ENCODE measurements around the gene CCDC149.
A peak's percentile ranks its signal among the peaks of the same experiment; 100 is the strongest.

Gene CCDC149

GRCh38 chr4:24809376-24809775 is 103.5 kb downstream of the CCDC149 start:
- H3K36me3 ChIP-seq (ENCODE audit: insufficient read depth, low read length): no peaks in the 10 kb centered on the region
- no peak overlapping the region for H3K4me3 ChIP-seq (ENCODE audit: low read length)

DNA sequence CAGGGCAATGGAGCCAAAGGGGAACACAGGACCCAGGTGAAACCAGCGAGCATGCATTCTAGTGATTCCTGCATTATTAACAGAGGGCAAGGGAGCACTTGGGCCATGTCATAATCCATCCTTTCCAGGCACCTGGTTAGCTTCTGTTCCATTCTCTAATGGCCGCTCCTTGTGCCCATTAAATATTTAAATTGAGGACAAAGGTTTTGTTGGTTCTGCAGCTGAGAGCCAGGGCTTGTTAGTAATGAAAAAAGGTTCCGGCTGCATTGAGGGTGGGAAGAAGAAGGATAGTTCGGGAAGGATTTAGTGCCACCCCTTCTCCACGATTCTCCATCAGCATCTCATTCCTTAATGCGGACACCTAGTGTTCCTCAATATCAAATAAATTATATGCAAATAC is 103.9 kb downstream of the CCDC149 start:
- no peaks in the 10 kb centered on the region for H3K27me3 ChIP-seq (ENCODE audit: control insufficient read depth, insufficient read depth, low read length)
- no peaks in the 10 kb centered on the region for H3K4me1 ChIP-seq (ENCODE audit: control insufficient read depth, insufficient read depth, low read length)
- no peaks in the 10 kb centered on the region for H3K36me3 ChIP-seq (ENCODE audit: insufficient read depth, low read length)
- H3K4me2 ChIP-seq (ENCODE audit: low read length): no peak overlapping the region
- no peak overlapping the region for H3K4me3 ChIP-seq (ENCODE audit: low read length)
- no peak overlapping the region for H3K9ac ChIP-seq (ENCODE audit: low read depth, low read length)
- no peaks in the 10 kb centered on the region for H3K9me3 ChIP-seq (replicated peaks; ENCODE audit: low read length)

More at GRCh38 chr4:24809376-24809775, 103.5 kb downstream of the CCDC149 start:
- no peaks in the 10 kb centered on the region for H3K4me1 ChIP-seq (ENCODE audit: control insufficient read depth, insufficient read depth, low read length)
- H3K9me3 ChIP-seq (replicated peaks; ENCODE audit: low read length): no peaks in the 10 kb centered on the region
- H3K9ac ChIP-seq (ENCODE audit: low read depth, low read length): no peak overlapping the region
- no peaks in the 10 kb centered on the region for H3K27me3 ChIP-seq (ENCODE audit: control insufficient read depth, insufficient read depth, low read length)
- no peak overlapping the region for H3K4me2 ChIP-seq (ENCODE audit: low read length)

DNA sequence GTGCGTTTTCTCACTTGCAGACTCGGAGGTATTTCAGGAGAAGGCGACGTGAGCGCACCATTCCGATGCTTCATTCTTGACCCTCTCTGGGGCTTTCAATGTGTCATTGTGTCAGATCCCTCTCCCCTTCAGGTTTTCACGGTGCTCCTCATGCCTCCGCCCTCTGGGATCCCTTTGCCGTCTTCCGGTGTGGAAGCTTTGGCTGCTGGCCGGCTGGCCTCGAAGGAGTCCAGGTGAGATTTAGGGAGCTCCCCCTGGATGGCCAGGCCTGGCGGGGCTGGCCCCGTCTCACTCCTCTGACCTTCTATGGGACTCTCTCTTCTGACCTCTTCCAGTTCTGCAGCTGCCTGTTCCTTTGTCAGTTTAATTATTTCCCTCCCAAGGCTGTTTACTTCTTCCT is 104.6 kb downstream of the CCDC149 start:
- Histone ChIP-seq H3K4me2 (ENCODE audit: low read length) (no peak overlapping the region), H3K4me3 (ENCODE audit: low read length) (no peak overlapping the region), H3K9me3 (replicated peaks; ENCODE audit: low read length) (no peaks in the 10 kb centered on the region), H3K9ac (ENCODE audit: low read depth, low read length) (no peak overlapping the region), H3K4me1 (ENCODE audit: control insufficient read depth, insufficient read depth, low read length) (no peaks in the 10 kb centered on the region), H3K36me3 (ENCODE audit: insufficient read depth, low read length) (no peaks in the 10 kb centered on the region), H3K27me3 (ENCODE audit: control insufficient read depth, insufficient read depth, low read length) (peaks cover 5% of the 10 kb centered on the region)

GRCh38 chr4:24807611-24808010 is 105.2 kb downstream of the CCDC149 start:
- Histone ChIP-seq H3K27me3 (ENCODE audit: control insufficient read depth, insufficient read depth, low read length) (peaks cover 8% of the 10 kb centered on the region), H3K36me3 (ENCODE audit: insufficient read depth, low read length) (no peaks in the 10 kb centered on the region), H3K4me3 (ENCODE audit: low read length) (no peak overlapping the region), H3K9ac (ENCODE audit: low read depth, low read length) (no peak overlapping the region), H3K9me3 (replicated peaks; ENCODE audit: low read length) (no peaks in the 10 kb centered on the region), H3K4me1 (ENCODE audit: control insufficient read depth, insufficient read depth, low read length) (no peaks in the 10 kb centered on the region), H3K4me2 (ENCODE audit: low read length) (no peak overlapping the region)

DNA sequence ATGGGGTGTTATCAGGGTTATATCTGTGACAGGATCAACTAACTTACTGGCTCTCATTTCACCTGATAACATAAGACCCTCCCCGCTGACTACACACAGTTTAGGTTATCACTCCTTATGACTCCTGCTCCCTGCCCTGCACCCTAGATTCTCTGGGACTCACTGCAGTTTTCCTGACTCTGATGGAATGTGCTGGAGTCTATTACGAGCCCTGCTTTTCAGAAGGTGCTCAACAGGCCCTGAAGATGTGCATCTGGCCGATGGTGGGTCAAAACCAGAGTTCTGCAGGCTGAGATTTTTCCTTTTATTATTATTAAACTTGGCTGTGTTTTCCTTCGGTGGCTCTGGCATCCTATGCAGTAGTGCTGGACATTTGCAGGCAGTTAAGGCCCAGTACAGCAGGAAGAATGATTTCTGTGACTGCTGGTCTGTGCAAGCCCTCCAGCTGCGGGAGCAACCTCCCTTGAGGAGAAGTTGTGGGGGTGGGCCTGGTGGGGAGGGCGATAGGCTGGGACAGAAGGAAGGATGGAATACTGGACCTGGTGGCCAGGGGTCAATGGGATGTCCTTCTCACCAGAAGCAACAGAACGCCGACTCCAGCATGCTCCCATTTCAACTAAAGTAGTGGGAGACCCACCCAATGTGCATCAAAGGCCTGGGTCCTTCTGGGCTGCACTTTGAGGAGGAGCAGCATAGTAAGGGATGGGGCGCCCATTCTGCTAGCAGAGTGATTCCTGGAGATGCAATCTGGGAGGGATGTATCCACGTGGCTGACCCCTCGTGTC is 106.4 kb downstream of the CCDC149 start:
- Histone ChIP-seq H3K4me2 (ENCODE audit: low read length) (no peak overlapping the region), H3K9me3 (replicated peaks; ENCODE audit: low read length) (no peaks in the 10 kb centered on the region), H3K27me3 (ENCODE audit: control insufficient read depth, insufficient read depth, low read length) (peaks cover 20% of the 10 kb centered on the region), H3K4me1 (ENCODE audit: control insufficient read depth, insufficient read depth, low read length) (no peaks in the 10 kb centered on the region), H3K4me3 (ENCODE audit: low read length) (no peak overlapping the region), H3K36me3 (ENCODE audit: insufficient read depth, low read length) (no peaks in the 10 kb centered on the region), H3K9ac (ENCODE audit: low read depth, low read length) (no peak overlapping the region)

DNA sequence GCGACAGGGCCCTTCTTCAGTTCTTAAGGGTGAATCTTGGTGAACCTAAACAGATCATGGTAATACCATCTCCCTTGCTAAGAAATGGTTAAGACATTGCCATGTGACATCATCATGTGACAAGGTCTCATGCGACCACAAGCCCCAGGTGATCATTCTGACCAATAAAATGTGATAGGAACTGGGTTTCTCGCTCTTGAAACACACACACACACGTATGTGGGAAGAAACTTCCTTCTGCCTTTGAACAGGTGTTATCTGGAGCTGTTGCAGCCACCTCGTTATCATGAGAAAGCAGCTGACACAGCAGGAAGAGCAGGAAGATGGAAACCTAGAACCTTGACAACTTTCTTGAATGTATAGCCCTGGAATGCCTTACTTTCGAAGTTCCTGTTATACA is 107.3 kb downstream of the CCDC149 start:
- peaks cover 3% of the 10 kb centered on the region for H3K4me1 ChIP-seq (ENCODE audit: control insufficient read depth, insufficient read depth, low read length)
- no peak overlapping the region for H3K9ac ChIP-seq (ENCODE audit: low read depth, low read length)
- H3K9me3 ChIP-seq (replicated peaks; ENCODE audit: low read length): no peaks in the 10 kb centered on the region
- no peak overlapping the region for H3K4me2 ChIP-seq (ENCODE audit: low read length)
- H3K27me3 ChIP-seq (ENCODE audit: control insufficient read depth, insufficient read depth, low read length): peaks cover 28% of the 10 kb centered on the region
- no peak overlapping the region for H3K4me3 ChIP-seq (ENCODE audit: low read length)
- H3K36me3 ChIP-seq (ENCODE audit: insufficient read depth, low read length): no peaks in the 10 kb centered on the region

DNA sequence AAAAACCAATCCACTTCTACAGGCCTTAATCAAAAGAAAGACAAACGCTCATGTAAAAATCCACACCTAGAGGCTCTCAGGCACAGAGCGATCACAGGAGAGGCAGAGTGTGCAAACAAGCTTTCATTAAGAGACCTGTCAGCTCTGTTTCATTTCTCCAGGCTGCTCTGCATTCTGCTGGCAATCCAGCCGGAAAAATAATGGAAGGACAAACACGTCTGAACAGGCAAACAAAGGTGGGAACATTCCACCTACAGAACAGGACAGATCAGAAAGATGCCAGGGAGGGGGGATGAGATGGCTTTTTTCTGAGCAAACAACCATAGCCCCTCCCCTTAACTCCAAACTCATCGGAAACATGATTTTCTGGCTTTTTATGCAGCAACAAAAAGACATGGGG is 107.8 kb downstream of the CCDC149 start:
- no peaks in the 10 kb centered on the region for H3K9me3 ChIP-seq (replicated peaks; ENCODE audit: low read length)
- no peak overlapping the region for H3K9ac ChIP-seq (ENCODE audit: low read depth, low read length)
- peaks cover 33% of the 10 kb centered on the region for H3K27me3 ChIP-seq (ENCODE audit: control insufficient read depth, insufficient read depth, low read length)
- no peaks in the 10 kb centered on the region for H3K36me3 ChIP-seq (ENCODE audit: insufficient read depth, low read length)
- no peak overlapping the region for H3K4me2 ChIP-seq (ENCODE audit: low read length)
- peaks cover 7% of the 10 kb centered on the region for H3K4me1 ChIP-seq (ENCODE audit: control insufficient read depth, insufficient read depth, low read length)
- H3K4me3 ChIP-seq (ENCODE audit: low read length): no peak overlapping the region

GRCh38 chr4:24802648-24803047 is 110.2 kb downstream of the CCDC149 start:
- Histone ChIP-seq H3K4me1 (ENCODE audit: control insufficient read depth, insufficient read depth, low read length) (peaks cover 11% of the 10 kb centered on the region), H3K4me2 (ENCODE audit: low read length) (no peak overlapping the region), H3K36me3 (ENCODE audit: insufficient read depth, low read length) (no peaks in the 10 kb centered on the region), H3K9ac (ENCODE audit: low read depth, low read length) (no peak overlapping the region), H3K9me3 (replicated peaks; ENCODE audit: low read length) (no peaks in the 10 kb centered on the region), H3K4me3 (ENCODE audit: low read length) (no peak overlapping the region), H3K27me3 (ENCODE audit: control insufficient read depth, insufficient read depth, low read length) (peaks cover 56% of the 10 kb centered on the region)

GRCh38 chr4:24801136-24801855 is 111.5 kb downstream of the CCDC149 start:
- no peaks in the 10 kb centered on the region for H3K36me3 ChIP-seq (ENCODE audit: insufficient read depth, low read length)
- no peak overlapping the region for H3K9ac ChIP-seq (ENCODE audit: low read depth, low read length)
- H3K4me1 ChIP-seq (ENCODE audit: control insufficient read depth, insufficient read depth, low read length): peaks cover 11% of the 10 kb centered on the region
- H3K27me3 ChIP-seq (ENCODE audit: control insufficient read depth, insufficient read depth, low read length): peaks cover 65% of the 10 kb centered on the region
- H3K4me2 ChIP-seq (ENCODE audit: low read length): peak overlapping the region; percentile 41
- no peaks in the 10 kb centered on the region for H3K9me3 ChIP-seq (replicated peaks; ENCODE audit: low read length)
- H3K4me3 ChIP-seq (ENCODE audit: low read length): no peak overlapping the region

DNA sequence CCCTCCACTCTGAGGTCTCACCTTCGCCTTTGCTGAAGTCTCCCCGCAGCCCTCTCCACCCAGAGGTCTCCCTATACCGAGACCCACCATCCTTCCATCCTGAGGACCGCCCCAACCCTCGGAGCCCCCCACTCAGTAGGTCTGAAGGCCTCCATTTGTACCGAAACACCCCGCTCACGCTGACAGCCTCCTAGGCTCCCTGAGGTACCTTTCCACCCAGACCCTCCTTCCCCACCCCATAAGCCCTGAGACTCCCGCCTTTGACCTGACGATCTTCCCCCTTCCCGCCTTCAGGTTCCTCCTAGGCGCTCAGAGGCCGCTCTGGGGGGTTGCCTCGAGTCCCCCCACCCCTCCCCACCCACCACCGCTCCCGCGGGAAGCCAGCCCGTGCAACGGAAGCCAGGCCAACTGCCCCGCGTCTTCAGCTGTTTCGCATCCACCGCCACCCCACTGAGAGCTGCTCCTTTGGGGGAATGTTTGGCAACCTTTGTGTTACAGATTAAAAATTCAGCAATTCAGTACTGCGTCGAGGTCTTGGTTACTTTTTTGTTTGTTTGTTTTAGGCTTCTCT is 112.4 kb downstream of the CCDC149 start:
- Histone ChIP-seq H3K4me3 (ENCODE audit: low read length) (peak overlapping the region; percentile 33), H3K9me3 (replicated peaks; ENCODE audit: low read length) (no peaks in the 10 kb centered on the region), H3K27me3 (ENCODE audit: control insufficient read depth, insufficient read depth, low read length) (peaks cover 74% of the 10 kb centered on the region), H3K4me2 (ENCODE audit: low read length) (peak overlapping the region; percentile 41), H3K36me3 (ENCODE audit: insufficient read depth, low read length) (no peaks in the 10 kb centered on the region), H3K4me1 (ENCODE audit: control insufficient read depth, insufficient read depth, low read length) (peaks cover 15% of the 10 kb centered on the region), H3K9ac (ENCODE audit: low read depth, low read length) (no peak overlapping the region)

GRCh38 chr4:24799544-24800324 is 113.1 kb downstream of the CCDC149 start:
- Histone ChIP-seq H3K36me3 (ENCODE audit: insufficient read depth, low read length) (no peaks in the 10 kb centered on the region), H3K27me3 (ENCODE audit: control insufficient read depth, insufficient read depth, low read length) (peaks cover 74% of the 10 kb centered on the region), H3K4me1 (ENCODE audit: control insufficient read depth, insufficient read depth, low read length) (peaks cover 21% of the 10 kb centered on the region), H3K9ac (ENCODE audit: low read depth, low read length) (no peak overlapping the region), H3K9me3 (replicated peaks; ENCODE audit: low read length) (no peaks in the 10 kb centered on the region), H3K4me2 (ENCODE audit: low read length) (peak overlapping the region; percentile 41), H3K4me3 (ENCODE audit: low read length) (peak overlapping the region; percentile 29)
